ENCODE measurements around the gene THUMPD2.
A peak's percentile ranks its signal among the peaks of the same experiment; 100 is the strongest.
"Not testable (repeated sequence)": the region's sequence is repeated elsewhere in the genome, so short reads cannot be mapped to it uniquely, and the experiment has no call there.

THUMPD2 gene

DNA sequence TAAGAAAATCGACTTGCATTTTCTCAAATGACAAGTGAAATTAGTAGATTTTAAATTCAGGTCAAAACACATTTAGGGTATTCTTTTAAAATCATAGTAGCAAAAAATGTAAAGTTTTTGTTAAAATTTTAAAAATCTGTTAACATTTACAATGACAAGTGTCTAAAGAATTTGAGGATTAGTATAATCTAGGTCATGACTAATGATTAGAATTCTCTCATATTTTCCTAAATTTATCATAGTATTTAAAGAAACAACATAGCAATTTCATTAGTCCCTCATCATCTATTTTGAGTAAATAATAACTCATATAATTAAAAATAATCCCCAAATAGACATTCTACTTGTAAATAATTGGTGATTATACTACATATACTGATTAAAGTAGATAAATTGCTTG lies 23.6 kb downstream of the THUMPD2 start:
- no peak for DNase-seq

DNA sequence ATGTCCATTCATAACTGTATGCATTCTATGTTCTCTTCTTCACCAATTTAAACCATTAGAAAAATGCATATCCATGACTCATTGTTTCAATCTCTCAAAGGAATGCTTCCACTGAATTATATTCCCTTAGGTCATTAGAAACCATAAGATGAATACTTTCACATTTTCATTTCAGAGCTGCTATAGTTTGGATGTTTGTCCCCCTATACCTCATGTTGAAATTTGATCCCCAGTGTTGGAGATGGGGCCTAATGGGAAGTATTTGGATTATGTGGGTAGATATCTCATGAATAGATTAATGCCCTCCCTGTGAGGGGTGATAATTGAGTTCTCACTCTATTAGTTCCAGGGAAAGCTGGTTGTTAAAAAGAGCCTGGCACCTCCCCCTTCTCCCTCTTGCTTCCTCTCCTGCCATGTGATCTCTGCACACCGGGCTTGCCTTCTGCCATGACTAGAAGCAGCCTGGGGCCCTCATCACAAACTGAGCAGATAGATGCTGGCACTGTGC lies 35.7 kb downstream of the THUMPD2 start:
- DNase-seq: no peak

DNA sequence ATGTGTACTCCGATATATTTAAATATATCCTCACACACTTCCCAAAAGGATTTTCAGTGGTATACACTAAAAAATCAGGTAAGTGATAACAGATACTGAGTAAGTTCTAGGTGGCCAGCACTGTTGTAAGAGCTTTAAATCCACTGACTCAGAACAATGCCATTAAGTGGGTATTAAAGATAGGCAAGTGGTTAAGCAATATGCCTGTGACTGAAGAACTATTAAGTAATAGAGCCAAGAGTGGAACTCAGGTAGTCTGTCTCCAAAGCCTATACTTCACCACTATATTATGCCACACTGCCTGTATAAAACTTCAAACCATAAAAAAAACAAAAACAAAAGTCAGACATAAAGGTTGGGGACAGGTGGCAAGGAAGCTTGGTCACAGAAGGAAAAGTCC lies 37.2 kb downstream of the THUMPD2 start:
- DNase-seq: no peak

DNA sequence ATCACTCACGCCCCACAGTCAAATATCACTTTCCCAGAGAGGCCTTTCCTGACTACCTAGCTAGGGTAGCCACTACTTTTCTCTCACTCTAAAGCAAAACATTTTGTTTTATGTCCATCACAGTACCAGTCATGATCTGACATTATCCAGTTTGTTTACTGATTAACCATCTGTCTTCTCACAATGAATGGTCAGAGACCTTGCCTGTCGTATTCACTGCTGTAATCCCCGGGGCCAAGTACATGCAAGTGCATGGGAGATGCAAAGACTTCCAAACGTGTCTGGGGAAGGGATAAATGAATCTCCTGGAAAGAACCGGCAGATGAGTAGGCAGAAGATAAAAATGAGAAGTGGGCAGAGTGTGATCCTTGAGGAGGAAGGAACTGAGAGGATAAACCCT lies 39.7 kb downstream of the THUMPD2 start:
- no peak for DNase-seq

DNA sequence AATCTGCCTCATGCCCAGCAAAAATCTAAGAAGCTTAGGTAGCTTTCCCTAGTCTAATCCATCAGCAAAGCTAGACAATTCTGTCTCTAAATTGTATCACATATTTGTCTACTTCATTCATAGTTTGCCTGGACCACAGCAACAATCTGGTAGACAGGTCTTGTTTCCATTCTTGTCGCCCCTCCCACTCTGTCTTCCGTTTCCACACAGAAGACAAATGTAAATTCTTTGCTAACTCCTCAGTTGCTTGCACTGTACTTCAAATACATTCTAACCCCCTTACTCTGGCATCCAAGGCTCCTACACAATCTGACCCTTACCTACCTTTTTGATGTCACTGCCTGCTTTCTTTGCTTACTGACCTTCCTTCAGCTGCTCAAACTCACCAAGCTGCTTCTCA lies 40.1 kb downstream of the THUMPD2 start:
- no peak for DNase-seq

DNA sequence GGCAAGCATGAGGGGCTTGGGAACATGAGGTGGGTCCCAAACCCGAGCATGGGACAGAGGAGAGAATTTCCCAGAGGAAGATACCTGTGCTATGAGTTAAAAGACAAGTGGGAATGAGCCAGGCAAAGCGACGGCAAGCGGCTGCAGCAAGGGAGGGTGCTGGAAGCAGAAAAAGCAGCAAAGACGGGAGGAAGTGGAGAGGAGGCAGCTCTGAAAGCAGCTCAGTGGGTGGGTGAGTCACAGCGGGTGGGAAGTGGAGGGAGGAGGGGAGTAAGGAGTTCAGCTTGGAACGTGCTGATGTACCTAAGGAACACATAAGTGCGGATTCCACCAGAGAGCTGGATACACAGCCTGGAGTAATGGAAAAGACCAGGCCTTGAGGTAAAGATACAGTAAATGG lies 41.4 kb downstream of the THUMPD2 start:
- DNase-seq: no peak

DNA sequence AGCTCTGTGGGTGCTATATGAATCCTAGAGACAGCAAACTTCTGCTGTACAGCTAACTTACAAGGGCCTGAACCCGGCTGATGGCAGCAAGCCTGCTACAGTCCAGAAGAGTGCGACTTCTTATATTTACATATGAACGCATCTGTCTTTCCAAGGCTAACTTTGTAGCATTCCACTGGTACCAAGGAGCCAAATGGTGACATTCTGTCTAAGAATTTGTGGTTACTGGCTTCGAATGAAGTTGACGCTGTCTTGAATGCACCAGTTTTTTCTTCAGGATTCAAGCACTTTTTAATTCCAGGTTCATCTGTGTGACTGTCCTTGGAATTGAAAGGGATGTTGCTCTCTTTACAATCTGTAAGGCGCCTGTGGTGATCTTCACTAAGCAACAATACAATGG lies 42.4 kb downstream of the THUMPD2 start:
- no peak for DNase-seq

DNA sequence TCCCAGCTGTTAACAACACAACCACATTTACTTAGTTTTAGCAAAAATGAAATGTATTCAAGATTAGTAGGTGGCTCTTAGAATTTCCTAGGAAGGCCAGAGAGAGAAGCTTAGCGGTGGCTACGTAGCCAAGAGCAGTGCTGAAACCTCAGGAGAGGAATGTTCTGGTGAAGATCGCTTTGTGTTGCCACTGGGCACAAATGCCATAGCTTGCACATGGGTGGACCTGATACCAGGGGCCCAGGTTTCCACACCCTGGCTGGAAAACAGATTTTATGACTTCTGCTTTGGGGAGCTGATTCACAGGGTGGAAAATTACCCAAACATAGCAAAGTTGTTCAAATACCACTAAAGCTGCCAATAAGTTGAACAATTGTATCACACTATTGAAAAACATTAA lies 43.4 kb downstream of the THUMPD2 start:
- DNase-seq: no peak

DNA sequence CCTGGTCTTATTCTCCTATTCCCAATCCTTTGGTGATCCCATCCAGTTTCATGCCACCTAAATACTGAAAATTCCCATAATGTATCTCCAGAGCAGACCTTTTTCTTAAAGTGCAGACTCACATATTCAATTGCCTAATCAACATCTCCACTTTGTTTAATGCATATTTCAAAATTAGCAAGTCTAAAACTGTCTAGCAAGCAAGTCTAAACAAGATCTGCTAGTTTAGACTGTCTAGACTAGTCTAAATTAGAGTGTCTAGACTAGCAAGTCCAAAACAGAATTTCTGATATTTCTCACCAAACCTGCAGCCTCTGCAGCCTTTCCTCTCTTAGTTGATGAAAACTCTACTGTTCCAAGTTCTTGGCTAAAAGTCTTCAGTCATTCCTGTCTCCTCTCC lies 44.6 kb downstream of the THUMPD2 start:
- no peak for DNase-seq

DNA sequence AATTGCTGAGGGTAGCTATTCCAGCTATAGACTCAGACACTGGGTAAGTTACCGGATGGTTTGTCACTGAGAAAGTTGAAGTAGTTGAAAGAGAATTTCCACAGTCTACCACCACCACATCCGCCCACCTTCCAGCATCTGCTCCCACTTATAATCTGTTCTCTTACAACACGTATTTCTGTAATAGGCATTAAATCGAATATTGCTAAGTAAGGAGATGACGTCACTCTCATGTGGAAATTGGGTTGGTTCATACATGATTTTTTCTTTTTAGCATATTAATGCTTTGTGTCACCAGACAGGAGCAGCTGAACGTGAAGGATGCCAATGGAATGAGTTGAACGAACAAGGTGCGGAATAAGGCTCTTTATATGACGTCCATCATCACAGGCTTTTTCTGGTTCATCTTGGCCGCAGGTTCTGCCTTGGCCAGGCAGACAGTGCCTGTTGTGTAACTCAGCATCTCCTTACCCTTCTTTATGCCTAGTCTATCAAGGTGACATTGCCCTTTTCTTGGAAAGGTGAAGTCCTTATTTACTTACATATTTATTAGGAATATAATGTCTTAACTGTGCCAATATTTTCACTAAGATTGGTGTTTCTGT lies 45.9 kb downstream of the THUMPD2 start:
- no peak for DNase-seq

DNA sequence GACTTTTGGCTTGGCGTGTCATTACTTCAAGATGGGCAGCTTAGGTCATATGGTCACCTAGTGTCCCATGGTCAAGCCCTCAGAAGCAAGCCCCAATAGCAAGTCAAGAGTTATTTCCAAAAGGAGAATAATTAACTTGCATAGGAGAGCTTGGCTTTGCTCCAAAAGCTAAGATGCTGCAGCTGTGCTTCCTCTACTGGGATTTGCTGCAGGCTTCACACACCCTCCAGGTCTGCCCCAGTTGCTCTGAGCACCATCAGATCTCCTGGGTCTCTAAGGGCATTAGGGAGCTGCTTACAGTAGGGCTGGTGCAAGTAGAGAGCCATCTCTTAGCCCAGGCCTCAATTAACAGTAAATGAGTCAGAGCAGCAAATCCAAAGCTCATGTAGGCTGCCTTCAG lies 46.6 kb downstream of the THUMPD2 start:
- DNase-seq: no peak

DNA sequence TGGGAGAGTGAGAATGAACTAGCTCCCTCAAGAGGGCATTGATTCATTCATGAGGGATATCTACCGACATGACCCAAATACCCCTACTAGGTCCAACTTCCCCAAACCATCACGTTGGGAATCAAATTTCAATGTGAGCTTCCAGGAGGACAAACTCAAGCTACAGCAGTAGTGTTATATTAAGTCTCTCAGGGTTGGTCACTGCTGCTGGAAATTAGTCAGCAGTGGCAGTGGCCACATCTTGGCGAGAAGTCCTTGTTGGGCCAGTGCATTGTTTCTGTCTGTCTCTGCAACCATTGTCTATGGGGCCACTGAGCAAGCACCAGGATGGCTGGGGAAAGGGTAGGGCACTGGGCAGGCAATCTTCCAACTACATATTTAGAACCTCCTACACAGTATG lies 47.5 kb downstream of the THUMPD2 start:
- DNase-seq: no peak

DNA sequence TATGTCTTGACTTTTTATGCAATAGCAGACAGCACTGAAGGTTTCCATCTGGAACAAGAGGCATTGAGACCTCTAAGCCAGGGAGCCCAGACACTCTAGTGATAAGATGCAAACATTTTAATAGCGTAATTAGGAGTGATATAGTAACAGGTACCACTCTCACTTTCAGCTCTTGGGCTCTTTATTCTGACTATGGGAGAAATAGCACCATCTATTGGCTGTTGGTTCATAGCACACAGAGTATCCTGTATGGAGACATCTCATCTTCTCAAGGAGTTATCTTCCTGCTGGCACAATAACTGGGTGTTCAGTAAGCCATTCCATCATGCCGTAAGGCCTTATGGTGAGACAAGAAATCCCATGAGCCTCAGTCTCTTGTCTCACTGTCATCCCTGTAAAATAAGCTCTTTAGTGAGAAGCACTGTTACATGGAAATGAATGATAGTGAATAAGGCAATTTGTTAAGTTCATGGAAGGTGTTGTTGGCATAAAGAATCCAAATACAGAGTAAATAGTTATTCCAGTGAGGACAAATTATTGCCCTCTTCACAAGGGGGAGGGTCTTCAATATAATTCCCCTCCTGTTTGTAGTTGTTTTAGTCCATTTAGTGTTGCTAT lies 48.3 kb downstream of the THUMPD2 start:
- peak; percentile 20 for DNase-seq

DNA sequence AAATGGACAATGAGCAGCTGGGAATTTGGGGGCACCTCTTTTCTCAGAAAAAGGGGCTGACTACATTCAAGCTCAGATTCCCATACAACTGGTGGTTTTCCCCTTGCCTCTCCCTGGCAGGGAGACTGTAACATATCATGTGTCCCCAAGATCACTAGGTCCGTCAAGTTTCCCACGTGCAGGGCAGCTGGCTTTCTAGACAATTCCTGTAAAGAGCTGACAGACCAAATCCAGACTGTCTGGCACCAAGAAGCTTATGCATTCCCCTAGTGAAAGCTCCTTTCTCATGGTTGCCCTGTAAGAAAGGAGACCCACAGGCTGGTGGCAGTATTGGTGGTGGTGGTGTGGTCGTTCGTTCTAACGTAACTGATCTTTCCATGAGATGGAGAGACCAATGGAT lies 48.8 kb downstream of the THUMPD2 start:
- DNase-seq: no peak

DNA sequence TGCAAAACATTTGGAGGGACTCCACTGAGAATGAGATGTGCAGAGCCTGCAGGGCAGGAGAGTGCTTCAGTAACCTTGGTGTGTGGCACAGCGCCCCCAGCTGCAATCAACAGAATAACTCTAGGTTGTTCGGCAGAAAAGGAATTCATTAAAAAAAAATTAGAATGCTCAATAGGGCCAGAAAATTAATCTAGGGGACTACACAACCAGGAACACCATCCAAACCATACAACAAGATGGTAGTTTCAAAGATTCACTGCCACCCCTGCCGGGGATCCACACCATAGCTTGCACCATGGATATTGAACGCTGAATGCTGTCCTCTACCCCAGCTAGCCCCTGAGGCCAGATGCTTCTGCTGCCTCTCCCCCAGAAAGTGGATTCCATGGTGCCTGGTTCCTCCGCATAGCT lies 50.1 kb downstream of the THUMPD2 start:
- DNase-seq: peak; percentile 18

DNA sequence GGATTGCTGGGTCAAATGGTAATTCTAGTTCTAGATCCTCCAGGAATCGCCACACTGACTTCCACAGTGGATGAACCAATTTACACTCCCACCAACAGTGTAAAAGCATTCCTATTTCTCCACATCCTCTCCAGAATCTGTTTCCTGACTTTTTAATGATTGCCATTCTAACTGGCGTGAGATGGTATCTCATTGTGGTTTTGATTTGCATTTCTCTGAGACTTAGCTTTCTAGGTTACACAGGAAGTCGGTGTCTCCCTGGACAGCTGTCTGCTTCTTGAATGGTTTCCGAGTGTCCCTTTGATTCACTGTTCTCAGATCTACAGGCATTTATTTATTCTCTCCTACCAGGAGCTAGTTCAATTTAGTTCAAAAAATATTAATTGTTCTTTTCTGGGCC lies 51.0 kb downstream of the THUMPD2 start:
- not testable (repeated sequence) for DNase-seq

DNA sequence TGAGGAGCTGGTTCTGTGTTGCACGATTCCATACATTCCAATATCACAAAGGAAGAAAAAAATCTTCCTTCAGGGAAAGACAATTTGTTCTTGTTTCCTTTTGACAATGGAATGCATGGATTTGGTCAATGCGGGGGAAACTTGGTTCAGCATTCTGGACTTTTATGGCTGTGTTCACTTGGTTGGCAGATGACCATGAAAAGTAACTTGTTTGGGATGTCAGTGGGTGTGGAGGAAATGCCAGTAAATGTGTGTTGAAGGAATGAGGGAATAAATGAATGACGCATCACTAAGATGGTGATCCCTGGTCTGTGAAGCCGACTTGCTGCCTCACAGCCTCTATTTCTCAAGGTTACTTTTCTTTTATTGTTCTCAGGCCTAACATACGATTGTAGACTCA lies 53.7 kb downstream of the THUMPD2 start:
- DNase-seq: no peak

DNA sequence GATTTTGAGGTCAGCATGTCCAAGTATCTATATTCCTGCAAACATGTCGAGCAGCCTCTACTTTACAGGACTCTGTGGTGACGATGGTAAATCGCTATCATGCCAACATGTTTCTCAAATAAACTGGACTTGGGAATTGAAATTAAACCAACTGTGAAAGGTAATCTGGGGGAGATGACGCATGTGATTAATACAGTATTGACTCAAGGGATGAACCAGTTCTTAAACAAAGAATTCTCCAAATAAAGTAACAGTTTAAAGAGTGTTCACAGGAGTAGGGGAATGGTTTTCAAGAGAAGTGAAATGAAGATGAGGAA lies 54.3 kb downstream of the THUMPD2 start:
- DNase-seq: no peak

DNA sequence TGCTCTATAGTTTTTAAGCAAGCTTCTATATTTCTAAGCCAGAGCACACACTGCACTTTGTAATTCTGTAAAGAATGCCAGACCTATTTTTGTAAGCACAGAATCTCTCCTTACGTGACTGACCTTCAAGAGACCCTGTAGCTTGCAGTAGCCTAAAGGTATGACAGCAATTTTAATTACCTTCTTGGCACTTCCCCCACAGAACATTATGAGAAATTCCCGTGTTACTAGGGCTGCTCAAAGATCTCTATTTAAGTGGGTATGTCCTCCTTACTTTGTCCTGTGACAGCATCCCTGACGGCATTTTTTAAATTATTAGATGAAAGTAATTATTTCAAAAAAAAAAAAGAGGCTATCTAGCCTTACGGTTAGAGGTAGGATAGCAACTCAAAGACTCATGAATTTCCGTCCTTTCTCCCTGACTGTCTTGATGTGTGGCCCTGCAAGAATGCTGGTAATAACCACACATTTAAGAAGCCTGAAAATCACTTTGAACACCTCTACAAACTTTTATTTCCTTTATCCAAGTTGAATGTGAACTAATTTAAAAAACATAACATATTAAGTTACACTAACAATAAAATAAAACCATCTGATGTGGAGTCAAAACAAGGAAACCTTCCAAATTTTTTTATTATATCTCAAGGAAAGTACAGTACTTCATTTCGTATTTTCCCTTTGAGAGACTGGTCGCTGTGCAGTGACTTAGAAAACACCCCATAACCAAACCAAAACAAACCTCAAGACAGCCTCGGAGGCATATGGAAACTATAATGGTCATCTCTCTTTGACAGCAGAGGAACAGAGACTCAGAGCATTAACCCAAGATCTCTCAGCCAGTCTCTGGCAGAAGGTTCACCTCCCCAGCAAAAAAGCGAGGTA lies 54.9 kb downstream of the THUMPD2 start:
- no peak for DNase-seq

DNA sequence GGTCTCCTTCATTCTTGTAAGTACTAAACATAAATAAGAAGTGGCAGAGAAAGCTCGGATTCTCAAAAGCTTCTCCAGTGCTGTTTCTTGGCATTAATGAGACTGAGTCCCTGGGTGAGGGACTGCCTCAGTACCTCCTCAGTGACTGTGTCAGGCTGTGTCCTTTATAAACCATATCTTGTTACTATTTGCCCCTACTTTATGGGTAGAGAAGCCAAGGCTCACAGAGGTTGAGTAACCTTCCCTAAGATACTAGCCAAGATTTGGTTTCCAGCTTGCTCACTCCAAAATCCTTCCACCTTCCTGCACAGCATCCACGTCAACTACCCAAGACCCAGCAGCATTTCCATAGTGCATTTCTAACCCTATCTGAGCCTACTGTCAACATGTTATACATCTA lies 55.6 kb downstream of the THUMPD2 start:
- DNase-seq: no peak

DNA sequence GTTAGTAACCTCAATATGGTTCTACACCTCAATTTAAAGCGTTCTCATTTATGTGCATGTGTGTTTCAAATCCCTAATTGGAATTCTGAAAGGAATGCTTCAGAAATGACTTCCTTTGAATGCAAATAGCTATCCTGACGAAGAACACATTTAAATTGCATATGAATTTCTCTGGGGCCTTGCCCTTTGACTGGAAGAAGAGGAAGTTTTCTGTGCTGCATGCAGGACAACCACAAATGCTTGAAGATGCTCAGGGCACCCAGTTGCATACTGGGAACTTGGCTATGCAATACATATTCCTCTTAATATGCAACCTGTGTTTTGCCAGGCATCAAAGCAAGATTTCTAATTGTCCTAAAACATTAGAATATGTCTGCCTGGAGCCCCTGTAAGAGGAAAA lies 58.1 kb downstream of the THUMPD2 start:
- no peak for DNase-seq

DNA sequence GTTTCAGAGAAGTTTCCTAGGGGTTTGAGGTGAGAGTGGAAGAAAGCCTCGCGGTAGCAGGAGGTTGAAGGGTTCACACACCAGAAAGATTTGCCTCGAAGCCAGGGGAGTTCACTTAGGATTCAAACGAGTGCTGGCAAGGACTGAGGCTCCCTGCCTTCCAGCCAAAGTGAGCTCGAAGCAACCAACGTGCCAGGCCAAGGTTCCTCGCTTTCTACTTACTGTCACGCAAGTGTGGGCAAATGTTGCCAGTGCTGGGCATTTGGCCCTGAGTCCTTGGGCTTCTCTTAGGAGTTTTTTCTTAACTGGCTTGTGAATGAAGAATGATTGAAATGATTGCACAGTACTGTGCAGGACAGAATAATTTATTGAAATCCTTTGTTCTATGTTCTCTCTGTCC lies 59.7 kb downstream of the THUMPD2 start:
- DNase-seq: no peak

DNA sequence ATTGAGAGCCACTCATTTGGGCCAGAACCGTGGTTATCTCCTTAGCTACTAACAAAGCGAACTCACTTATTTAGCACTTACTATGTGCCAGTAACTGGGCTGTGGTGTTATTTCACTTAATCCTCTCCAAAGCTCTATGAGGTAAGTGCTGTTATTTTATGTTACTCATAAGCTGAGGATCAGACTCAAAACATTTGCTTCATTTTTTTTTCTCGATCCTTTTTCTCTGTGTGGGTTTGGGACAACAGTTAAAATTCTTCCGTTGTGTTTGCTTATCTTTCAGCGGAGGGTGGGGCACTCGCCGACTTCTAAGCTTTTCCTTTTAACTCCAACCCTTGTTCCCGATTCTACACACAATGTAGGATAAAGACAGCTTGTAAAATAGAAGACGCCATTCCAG lies 60.6 kb downstream of the THUMPD2 start:
- no peak for DNase-seq

DNA sequence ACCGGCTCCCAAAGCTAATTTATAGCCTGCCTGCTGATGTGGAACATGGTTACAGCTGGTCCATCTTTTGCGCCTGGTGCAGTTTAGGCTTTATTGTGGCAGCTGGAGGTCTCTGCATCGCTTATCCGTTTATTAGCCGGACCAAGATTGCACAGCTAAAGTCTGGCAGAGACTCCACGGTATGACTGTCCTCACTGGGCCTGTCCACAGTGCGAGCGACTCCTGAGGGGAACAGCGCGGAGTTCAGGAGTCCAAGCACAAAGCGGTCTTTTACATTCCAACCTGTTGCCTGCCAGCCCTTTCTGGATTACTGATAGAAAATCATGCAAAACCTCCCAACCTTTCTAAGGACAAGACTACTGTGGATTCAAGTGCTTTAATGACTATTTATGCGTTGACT lies 62.0 kb downstream of the THUMPD2 start:
- no peak for DNase-seq
